Measurements from ENCODE around the gene PARD3. TPM values are rescaled to one million over a fixed set of nuclear protein-coding genes. Genes with fewer than 3 reads are reported as not detected.

Gene PARD3
- total RNA-seq, 1 donor from 2014 or later = 26.0 TPM

- TF ChIP-seq CTCF (IDR thresholded peaks at IDR 0.05) = no peak
- Mint-ChIP-seq H3K4me3 (ENCODE audit: unreplicated experiment) (no peak overlapping the region), H3K36me3 (ENCODE audit: low read depth) (peaks cover 5% of the 10 kb centered on the region), H3K9me3 (ENCODE audit: low read depth) (no peaks in the 10 kb centered on the region), H3K4me1 (ENCODE audit: low read depth) (peaks cover 15% of the 10 kb centered on the region), H3K27ac (ENCODE audit: unreplicated experiment) (no peak overlapping the region), H3K27me3 (ENCODE audit: low read depth) (no peaks in the 10 kb centered on the region)
- DNase-seq (ENCODE audit: low spot score) = no peak
Measured at GRCh38 chr10:34133406-34133805, 681.7 kb downstream of the PARD3 start.

DNA sequence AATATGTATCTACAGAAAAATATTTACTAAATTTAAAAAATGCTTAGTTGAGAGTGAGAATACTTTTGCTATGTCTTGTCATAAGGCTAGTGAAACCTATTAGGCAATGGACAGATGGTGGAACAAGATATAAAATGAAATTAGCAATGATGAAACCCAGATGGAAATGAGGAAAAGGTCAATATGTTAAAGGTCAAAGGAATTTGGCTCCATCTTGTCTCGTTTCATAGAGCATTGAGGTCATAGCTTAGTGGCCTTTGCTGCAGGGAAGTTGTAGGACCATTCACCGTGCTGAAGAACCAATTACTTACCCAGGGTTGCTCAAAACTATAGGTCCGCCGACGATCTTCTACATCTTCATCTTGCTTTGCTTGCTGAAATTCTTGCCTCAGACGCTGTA lies 683.9 kb downstream of the PARD3 start:
- no peak overlapping the region for H3K27ac Mint-ChIP-seq (ENCODE audit: unreplicated experiment)
- H3K4me3 Mint-ChIP-seq (ENCODE audit: unreplicated experiment) = no peak overlapping the region
- no peaks in the 10 kb centered on the region for H3K27me3 Mint-ChIP-seq (ENCODE audit: low read depth)
- no peak for TF ChIP-seq CTCF (IDR thresholded peaks at IDR 0.05)
- DNase-seq (ENCODE audit: low spot score) = no peak
- peaks cover 15% of the 10 kb centered on the region for H3K4me1 Mint-ChIP-seq (ENCODE audit: low read depth)
- H3K36me3 Mint-ChIP-seq (ENCODE audit: low read depth) = peaks cover 8% of the 10 kb centered on the region
- no peaks in the 10 kb centered on the region for H3K9me3 Mint-ChIP-seq (ENCODE audit: low read depth)

- Mint-ChIP-seq H3K27ac (ENCODE audit: unreplicated experiment) (no peak overlapping the region), H3K9me3 (ENCODE audit: low read depth) (no peaks in the 10 kb centered on the region), H3K36me3 (ENCODE audit: low read depth) (peaks cover 8% of the 10 kb centered on the region), H3K4me3 (ENCODE audit: unreplicated experiment) (no peak overlapping the region), H3K27me3 (ENCODE audit: low read depth) (no peaks in the 10 kb centered on the region), H3K4me1 (ENCODE audit: low read depth) (peaks cover 24% of the 10 kb centered on the region)
- no peak for DNase-seq (ENCODE audit: low spot score)
- no peak for TF ChIP-seq CTCF (IDR thresholded peaks at IDR 0.05)
Measured at GRCh38 chr10:34127676-34128075, 687.4 kb downstream of the PARD3 start.

DNA sequence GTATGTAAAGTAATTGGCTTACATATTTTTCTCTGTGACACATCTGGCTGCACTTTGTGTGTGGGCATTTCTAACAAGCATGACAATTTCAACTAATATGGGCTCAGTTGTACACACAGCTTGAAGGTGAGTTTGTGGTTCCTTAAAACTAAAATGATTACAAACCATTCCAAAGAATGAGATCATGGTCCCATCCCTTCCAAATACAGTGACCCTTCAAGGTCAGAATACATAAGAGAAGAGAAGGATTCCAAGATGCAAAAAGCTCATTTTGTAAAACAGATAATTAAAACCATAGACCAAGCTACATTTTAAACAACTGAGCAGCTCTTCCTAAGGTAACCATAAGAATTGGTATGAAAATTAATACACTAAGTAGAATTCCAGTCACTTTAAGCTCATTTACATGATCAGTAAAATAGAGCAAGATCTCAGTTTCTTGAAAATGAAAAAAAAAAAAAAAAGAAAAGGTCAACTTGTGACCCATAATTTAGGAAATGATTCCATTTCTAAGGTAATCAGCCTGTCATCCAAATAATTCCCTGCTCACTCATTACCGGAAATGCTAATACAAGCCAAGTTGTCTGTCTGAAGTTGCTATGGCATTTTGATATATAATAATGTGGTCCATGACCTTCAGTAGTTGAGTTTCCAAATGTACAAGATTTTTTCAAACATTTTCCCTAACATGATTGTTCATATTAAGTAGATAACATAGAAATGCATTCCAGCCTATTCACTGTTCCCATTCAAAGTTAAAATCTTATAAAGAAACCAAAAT lies 688.5 kb downstream of the PARD3 start:
- Mint-ChIP-seq H3K27ac (ENCODE audit: unreplicated experiment) (no peak overlapping the region), H3K9me3 (ENCODE audit: low read depth) (no peaks in the 10 kb centered on the region), H3K4me1 (ENCODE audit: low read depth) (peaks cover 26% of the 10 kb centered on the region), H3K27me3 (ENCODE audit: low read depth) (no peaks in the 10 kb centered on the region), H3K4me3 (ENCODE audit: unreplicated experiment) (no peak overlapping the region), H3K36me3 (ENCODE audit: low read depth) (peaks cover 8% of the 10 kb centered on the region)
- no peak for TF ChIP-seq CTCF (IDR thresholded peaks at IDR 0.05)
- no peak for DNase-seq (ENCODE audit: low spot score)

DNA sequence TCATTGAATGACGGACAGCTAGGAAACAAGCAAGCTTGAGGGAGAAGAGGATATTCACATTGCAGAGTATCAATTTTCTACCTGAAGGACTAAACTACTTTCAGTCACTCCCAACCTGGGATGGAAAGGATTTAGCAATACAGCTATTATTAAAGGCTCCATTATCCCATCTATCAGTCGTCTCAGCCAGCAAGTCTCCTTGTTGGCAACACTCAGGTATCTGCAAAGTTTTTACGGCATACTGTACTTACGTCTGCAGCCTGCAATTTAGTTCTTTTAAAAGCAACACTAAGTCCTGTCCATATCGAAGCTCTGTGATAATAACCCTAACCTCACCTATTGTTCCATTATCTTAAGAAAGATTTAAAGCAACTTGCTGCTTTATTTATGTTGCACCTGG lies 689.4 kb downstream of the PARD3 start:
- no peak for DNase-seq (ENCODE audit: low spot score)
- no peaks in the 10 kb centered on the region for H3K27me3 Mint-ChIP-seq (ENCODE audit: low read depth)
- no peak overlapping the region for H3K27ac Mint-ChIP-seq (ENCODE audit: unreplicated experiment)
- H3K4me3 Mint-ChIP-seq (ENCODE audit: unreplicated experiment) = no peak overlapping the region
- H3K9me3 Mint-ChIP-seq (ENCODE audit: low read depth) = no peaks in the 10 kb centered on the region
- H3K36me3 Mint-ChIP-seq (ENCODE audit: low read depth) = peaks cover 8% of the 10 kb centered on the region
- peaks cover 24% of the 10 kb centered on the region for H3K4me1 Mint-ChIP-seq (ENCODE audit: low read depth)
- TF ChIP-seq CTCF (IDR thresholded peaks at IDR 0.05) = no peak

Measured in chondrocyte (in vitro differentiated cells).